IgD-negative memory B cell (primary cell): ENCODE results near the gene RARRES2. TPM values are rescaled to one million over a fixed set of nuclear protein-coding genes. Genes with fewer than 3 reads are reported as not detected.

Source experiments
- H3K27ac Mint-ChIP-seq, 3 donors: one replicate each; pipeline ENCODE4 v1.8.0; 2020 to 2022; ENCODE audit warnings: mild to moderate bottlenecking in 3 of 3, mixed read lengths in 3 of 3, moderate library complexity in 1 of 3
- H3K27me3 Mint-ChIP-seq: one replicate; pipeline ENCODE4 v1.8.0; 2021; ENCODE audit warnings: mixed read lengths
- H3K36me3 Mint-ChIP-seq: one replicate; pipeline ENCODE4 v1.8.0; 2020; ENCODE audit warnings: mild to moderate bottlenecking, mixed read lengths
- H3K4me1 Mint-ChIP-seq, 3 donors: one replicate each; pipeline ENCODE4 v1.8.0; 2020 to 2022; ENCODE audit warnings: mixed read lengths in 3 of 3, mild to moderate bottlenecking in 1 of 3
- H3K4me3 Mint-ChIP-seq, 4 donors: one replicate each; pipeline ENCODE4 v1.8.0; 2020 to 2022; ENCODE audit warnings: mild to moderate bottlenecking in 4 of 4, mixed read lengths in 4 of 4, moderate library complexity in 3 of 4
- H3K9me3 Mint-ChIP-seq, 3 donors: one replicate each; pipeline ENCODE4 v1.8.0; 2020 to 2021; ENCODE audit warnings: mixed read lengths in 3 of 3, mild to moderate bottlenecking in 1 of 3
- polyA plus RNA-seq: library from polyadenylated mRNA; unstranded; fragments of 300-500 nt; fragmentation: Illumina TruSeq; gene quantifications from one replicate; pipeline ENCODE4 v1.2.3, GENCODE V29; 2021

RARRES2 gene
- polyA plus RNA-seq, 1 donor from 2014 or later, result not detected

DNA sequence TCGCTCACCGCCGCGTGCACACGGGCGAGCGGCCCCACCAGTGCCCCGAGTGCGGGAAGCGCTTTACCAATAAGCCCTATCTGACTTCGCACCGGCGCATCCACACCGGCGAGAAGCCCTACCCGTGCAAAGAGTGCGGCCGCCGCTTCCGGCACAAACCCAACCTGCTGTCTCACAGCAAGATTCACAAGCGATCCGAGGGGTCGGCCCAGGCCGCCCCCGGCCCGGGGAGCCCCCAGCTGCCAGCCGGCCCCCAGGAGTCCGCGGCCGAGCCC lies 30.5 kb upstream of the RARRES2 start:
- no peak overlapping the region for H3K4me3 Mint-ChIP-seq
- H3K9me3 Mint-ChIP-seq, result no peaks in the 10 kb centered on the region
- H3K4me1 Mint-ChIP-seq, result peaks cover 24 to 39% (median 32%) of the 10 kb centered on the region in 3 donors
- no peaks in the 10 kb centered on the region for H3K27me3 Mint-ChIP-seq
- peaks cover 7% of the 10 kb centered on the region for H3K36me3 Mint-ChIP-seq
- peak overlapping the region in 1 of 3 donors; percentile 98 for H3K27ac Mint-ChIP-seq

- Mint-ChIP-seq H3K27me3 (no peaks in the 10 kb centered on the region), H3K27ac (peak overlapping the region in 2 of 3 donors; percentile 98 to 99), H3K4me3 (peak overlapping the region in 1 of 4 donors; percentile 100), H3K9me3 (no peaks in the 10 kb centered on the region), H3K4me1 (peaks cover 23 to 38% (median 32%) of the 10 kb centered on the region in 3 donors), H3K36me3 (peaks cover 7% of the 10 kb centered on the region)
Observed at GRCh38 chr7:150371131-150371995, 29.9 kb upstream of the RARRES2 start.

DNA sequence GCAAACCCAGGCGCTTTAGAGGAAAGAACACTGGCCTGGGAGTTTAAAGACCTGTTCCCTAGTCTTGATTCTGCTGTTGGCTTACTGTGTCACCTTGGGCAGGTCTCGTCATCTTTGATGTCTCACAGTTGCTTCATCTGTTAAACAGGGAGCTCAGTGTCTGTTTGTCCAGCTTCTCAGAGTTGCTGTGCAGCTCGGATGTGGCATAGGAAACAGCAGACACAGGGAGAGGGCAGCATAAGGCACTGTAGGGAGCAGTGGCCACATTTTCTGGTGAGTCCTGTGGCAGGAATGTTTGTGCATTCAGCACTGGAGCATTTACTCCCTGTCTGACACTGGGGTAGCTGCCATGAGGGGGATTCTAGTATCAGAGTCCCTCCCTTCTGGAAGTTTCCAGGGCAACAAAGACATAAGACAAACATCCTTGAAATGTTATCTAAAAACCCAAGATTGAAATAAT lies 29.2 kb upstream of the RARRES2 start:
- H3K36me3 Mint-ChIP-seq, result peaks cover 7% of the 10 kb centered on the region
- peaks cover 27 to 38% (median 33%) of the 10 kb centered on the region in 3 donors for H3K4me1 Mint-ChIP-seq
- H3K4me3 Mint-ChIP-seq, result peak overlapping the region; percentile 16 to 100 (median 52)
- H3K27ac Mint-ChIP-seq, result peak overlapping the region; percentile 97 to 99 (median 98)
- H3K27me3 Mint-ChIP-seq, result no peaks in the 10 kb centered on the region
- no peaks in the 10 kb centered on the region for H3K9me3 Mint-ChIP-seq

GRCh38 chr7:150369748-150370501 lies 28.5 kb upstream of the RARRES2 start:
- Mint-ChIP-seq H3K4me3 (peak overlapping the region; percentile 96 to 100 (median 98)), H3K4me1 (peaks cover 32 to 39% (median 34%) of the 10 kb centered on the region in 3 donors), H3K9me3 (no peaks in the 10 kb centered on the region), H3K27ac (peak overlapping the region; percentile 97 to 99 (median 98)), H3K27me3 (no peaks in the 10 kb centered on the region), H3K36me3 (peaks cover 7% of the 10 kb centered on the region)

GRCh38 chr7:150368884-150369747 lies 27.7 kb upstream of the RARRES2 start:
- Mint-ChIP-seq H3K4me3 (peak overlapping the region; percentile 96 to 100 (median 98)), H3K4me1 (peaks cover 33 to 41% (median 36%) of the 10 kb centered on the region in 3 donors), H3K36me3 (peaks cover 4% of the 10 kb centered on the region)

GRCh38 chr7:150368096-150368883 lies 26.9 kb upstream of the RARRES2 start, which contains the start of gene REPIN1:
TSS of gene REPIN1 (plus strand) at chr7:150368822. CDS start at chr7:150369712, 890 bp downstream.
- peak within 1 kb of the TSS; percentile 98 to 99 (median 98) for H3K27ac Mint-ChIP-seq
- peaks cover 38 to 39% (median 39%) of the 10 kb centered on the region in 3 donors for H3K4me1 Mint-ChIP-seq
- peaks cover 8% of the 10 kb centered on the region for H3K36me3 Mint-ChIP-seq
- peaks cover 2% of the 10 kb centered on the region for H3K27me3 Mint-ChIP-seq
- no peaks in the 10 kb centered on the region for H3K9me3 Mint-ChIP-seq
- peak within 1 kb of the TSS; percentile 97 to 100 (median 98) for H3K4me3 Mint-ChIP-seq

More at GRCh38 chr7:150368884-150369747, 27.7 kb upstream of the RARRES2 start:
- Mint-ChIP-seq H3K27me3 (peaks cover under 1% of the 10 kb centered on the region), H3K9me3 (no peaks in the 10 kb centered on the region), H3K27ac (peak overlapping the region; percentile 98 to 99 (median 98))

DNA sequence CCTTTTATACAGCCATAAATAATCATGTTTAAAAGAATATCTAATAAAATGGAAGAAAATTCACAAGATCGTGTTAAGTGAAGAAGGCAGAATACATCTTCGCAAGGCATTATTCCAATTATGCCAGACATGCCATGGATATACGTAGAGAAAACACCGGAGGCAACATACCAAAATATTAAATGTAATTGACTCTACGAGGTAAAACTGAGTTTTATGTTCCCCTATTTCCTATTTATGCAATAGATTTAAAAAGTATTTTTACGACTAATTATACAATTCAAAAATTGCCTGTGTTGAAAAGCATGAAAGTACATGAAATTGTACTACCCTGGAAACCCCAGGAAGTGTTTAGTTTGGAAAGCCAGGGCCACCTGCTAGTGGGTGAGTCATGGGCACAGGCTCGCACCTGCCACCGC lies 26.3 kb upstream of the RARRES2 start:
- Mint-ChIP-seq H3K4me3 (peak overlapping the region; percentile 86 to 100 (median 98)), H3K4me1 (peaks cover 35 to 42% (median 38%) of the 10 kb centered on the region in 3 donors), H3K9me3 (no peaks in the 10 kb centered on the region), H3K27ac (peak overlapping the region; percentile 98 to 99 (median 98)), H3K27me3 (peaks cover 2% of the 10 kb centered on the region), H3K36me3 (peaks cover 8% of the 10 kb centered on the region)

DNA sequence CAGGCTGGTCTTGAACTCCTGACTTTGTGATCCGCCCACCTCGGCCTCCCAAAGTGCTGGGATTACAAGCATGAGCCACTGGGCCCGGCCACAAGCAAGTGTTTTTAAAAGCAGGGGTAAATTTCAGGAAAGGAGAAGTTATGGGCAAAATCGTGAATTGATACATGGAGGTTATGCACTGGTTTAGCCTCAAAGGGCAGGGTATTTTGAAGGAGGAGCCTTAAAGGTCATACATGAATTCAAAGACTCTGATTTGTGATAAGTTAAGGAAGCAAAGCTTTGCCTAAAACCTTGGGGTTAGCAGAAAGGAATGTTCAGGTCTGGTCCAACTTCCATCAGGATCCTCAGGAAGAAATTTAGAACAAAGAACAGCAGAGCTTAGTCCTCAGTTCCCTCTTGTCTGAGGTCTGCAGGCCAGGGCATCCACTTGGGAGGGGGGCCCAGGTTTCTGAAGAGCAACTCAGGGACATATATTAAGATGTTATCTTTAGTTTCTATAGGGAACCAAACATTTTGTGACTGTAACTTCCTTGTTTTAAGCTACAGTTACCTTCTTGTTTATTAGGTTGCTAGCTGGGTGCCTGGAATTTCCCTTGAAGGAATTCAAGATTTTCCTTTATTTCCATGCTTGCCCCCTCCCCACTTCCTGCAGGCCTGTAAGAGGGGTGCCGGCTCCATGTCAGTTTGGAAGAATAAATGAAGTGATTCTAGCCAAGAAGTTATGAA lies 24.4 kb upstream of the RARRES2 start:
- Mint-ChIP-seq H3K4me1 (peaks cover 40 to 45% (median 42%) of the 10 kb centered on the region in 3 donors), H3K36me3 (peaks cover 7% of the 10 kb centered on the region)

GRCh38 chr7:150365194-150365593 lies 23.8 kb upstream of the RARRES2 start:
- Mint-ChIP-seq H3K27ac (peak overlapping the region; percentile 98 to 100 (median 99)), H3K4me1 (peaks cover 35 to 40% (median 38%) of the 10 kb centered on the region in 3 donors), H3K27me3 (peaks cover 2% of the 10 kb centered on the region), H3K9me3 (no peaks in the 10 kb centered on the region), H3K4me3 (peak overlapping the region in 3 of 4 donors; percentile 12 to 93 (median 54)), H3K36me3 (peaks cover 4% of the 10 kb centered on the region)

More for the DNA sequence above, 24.4 kb upstream of the RARRES2 start:
- Mint-ChIP-seq H3K9me3 (no peaks in the 10 kb centered on the region), H3K27me3 (peaks cover 2% of the 10 kb centered on the region), H3K4me3 (peak overlapping the region; percentile 66 to 93 (median 86)), H3K27ac (peak overlapping the region; percentile 98 to 100 (median 99))

DNA sequence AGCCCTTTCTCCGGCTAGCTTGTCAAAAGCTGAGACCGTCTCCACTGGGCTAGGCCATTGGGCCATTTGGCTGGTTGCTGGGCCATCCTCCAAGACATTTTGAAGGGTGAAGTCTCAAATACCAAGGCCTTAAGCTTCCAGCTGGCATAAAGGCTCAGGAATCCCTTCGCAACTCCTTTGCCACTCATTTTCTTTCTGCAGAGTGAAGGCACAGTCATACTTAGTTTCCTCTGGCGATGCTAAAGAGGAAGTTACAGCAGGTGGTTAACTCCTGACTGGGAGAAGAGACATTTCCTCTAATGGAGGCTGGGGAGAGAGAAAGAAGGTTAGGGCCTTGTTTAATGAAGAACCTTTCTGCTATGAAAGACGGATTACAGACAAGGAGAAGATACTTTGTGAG lies 22.4 kb upstream of the RARRES2 start:
- H3K27me3 Mint-ChIP-seq, result peaks cover 2% of the 10 kb centered on the region
- peaks cover 4% of the 10 kb centered on the region for H3K36me3 Mint-ChIP-seq
- peak overlapping the region in 3 of 4 donors; percentile 5 to 88 (median 59) for H3K4me3 Mint-ChIP-seq
- H3K4me1 Mint-ChIP-seq, result peaks cover 27 to 39% (median 32%) of the 10 kb centered on the region in 3 donors
- peak overlapping the region; percentile 86 to 93 (median 86) for H3K27ac Mint-ChIP-seq
- no peaks in the 10 kb centered on the region for H3K9me3 Mint-ChIP-seq

DNA sequence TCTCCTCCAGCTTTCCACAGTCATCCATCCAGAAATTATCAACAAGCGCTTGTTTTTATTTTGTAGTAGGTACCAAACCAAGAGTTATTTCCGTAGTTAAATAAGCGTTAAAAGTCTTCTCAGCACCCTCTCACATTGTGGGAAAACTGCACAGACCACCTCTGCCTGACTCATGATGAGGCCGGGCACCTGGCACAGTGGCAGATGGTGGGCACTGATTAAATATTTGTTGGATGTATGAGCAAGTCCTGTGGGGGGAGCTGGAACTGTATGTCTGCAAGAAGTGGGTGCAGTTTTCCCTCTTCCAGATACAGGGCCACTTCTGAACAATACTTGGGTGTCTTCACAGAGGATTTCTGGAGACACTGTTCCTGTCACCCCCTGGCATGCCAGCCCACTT lies 21.9 kb upstream of the RARRES2 start:
- Mint-ChIP-seq H3K27me3 (peaks cover 2% of the 10 kb centered on the region), H3K4me1 (peaks cover 27 to 39% (median 32%) of the 10 kb centered on the region in 3 donors), H3K4me3 (no peak overlapping the region), H3K27ac (peak overlapping the region in 1 of 3 donors; percentile 86), H3K36me3 (peaks cover 4% of the 10 kb centered on the region), H3K9me3 (no peaks in the 10 kb centered on the region)

DNA sequence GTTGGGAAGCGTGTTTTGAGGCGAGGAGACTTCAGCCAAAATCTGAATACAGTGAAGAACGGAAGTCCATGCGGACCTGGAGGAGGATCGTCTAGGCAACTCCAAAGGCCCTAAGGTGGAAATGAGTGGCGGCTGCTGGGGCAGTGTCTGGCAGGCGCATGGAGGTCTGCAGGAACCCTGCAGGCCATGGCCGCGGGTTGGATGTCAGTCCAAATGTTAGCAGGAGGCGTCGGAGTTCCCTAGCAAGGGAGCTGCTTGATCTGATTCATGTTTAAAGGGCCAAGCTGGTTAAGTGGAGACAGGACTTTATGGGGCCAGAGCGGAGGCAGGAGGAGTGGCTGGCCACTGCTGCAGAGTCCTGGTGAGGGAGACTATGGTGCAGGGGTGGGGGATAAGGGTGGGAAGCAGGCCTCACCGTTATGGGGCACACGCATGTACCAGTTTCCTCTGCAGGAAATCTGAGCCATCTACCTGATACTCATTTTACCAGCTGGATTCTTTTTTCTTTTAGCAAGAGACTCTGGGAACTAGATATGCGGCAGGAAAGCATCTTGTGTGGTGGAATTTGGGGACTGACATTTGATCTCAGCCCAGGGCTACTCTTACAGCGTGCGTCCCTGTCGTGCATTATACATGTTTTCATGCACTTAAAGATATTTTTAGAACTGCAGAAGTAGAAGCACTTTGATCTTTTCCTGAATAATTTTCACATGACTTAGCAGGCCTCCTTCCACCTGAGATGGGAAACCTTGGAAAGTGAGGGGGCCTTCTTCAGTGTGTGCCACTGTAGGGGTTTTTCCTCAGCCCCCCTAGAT lies 20.6 kb upstream of the RARRES2 start:
- Mint-ChIP-seq H3K27me3 (peaks cover 2% of the 10 kb centered on the region), H3K4me3 (peak overlapping the region in 1 of 4 donors; percentile 39), H3K9me3 (no peaks in the 10 kb centered on the region), H3K27ac (peak overlapping the region in 2 of 3 donors; percentile 61 to 92), H3K36me3 (peaks cover 4% of the 10 kb centered on the region), H3K4me1 (peaks cover 28 to 39% (median 33%) of the 10 kb centered on the region in 3 donors)
